ENCODE data around the gene SRD5A1.

GRCh38 chr5:6616632-6617031 lies 16.6 kb upstream of the SRD5A1 start:
- TF ChIP-seq CTCF (IDR thresholded peaks at IDR 0.05 in 4 of 5, conservative IDR thresholded peaks at IDR 0.05 in 1 of 5): no peak
- TF ChIP-seq POLR2A (IDR thresholded peaks at IDR 0.05): no peak
